Neural progenitor cell (in vitro differentiated cells): ENCODE data around the gene DZIP1L. TPM values are rescaled to one million over a fixed set of nuclear protein-coding genes. Genes with fewer than 3 reads are reported as not detected.
A peak's percentile ranks its signal among the peaks of the same experiment; 100 is the strongest.

Source experiments
- DNase-seq: peaks from one replicate; pipeline ENCODE4 v3.0.0-alpha.2; 2016; ENCODE audit warnings: low spot score
- H2AFZ ChIP-seq: fragments of 200-600 bp; sonication (generic); replicated peaks from 2 replicates; pipeline ENCODE4 v1.6.1; 2016; ENCODE audit warnings: antibody characterized with exemption
- H3F3A ChIP-seq: fragments of 200-600 bp; sonication (generic); 2 replicates; pipeline ENCODE4 v1.6.1; 2016; ENCODE audit warnings: antibody characterized with exemption, low read depth
- H3K27ac ChIP-seq: fragments of 200-600 bp; sonication (generic); 2 replicates; pipeline ENCODE4 v1.5.1; 2016; ENCODE audit warnings: mild to moderate bottlenecking
- H3K27me3 ChIP-seq: fragments of 200-600 bp; sonication (generic); 2 replicates; pipeline ENCODE4 v1.6.1; 2016; ENCODE audit warnings: mild to moderate bottlenecking, moderate library complexity
- H3K36me3 ChIP-seq: fragments of 200-600 bp; sonication (generic); 2 replicates; pipeline ENCODE4 v1.5.1; 2016
- H3K4me1 ChIP-seq: fragments of 200-600 bp; sonication (generic); 2 replicates; pipeline ENCODE4 v1.6.1; 2016; ENCODE audit warnings: mixed run types
- H3K4me2 ChIP-seq: fragments of 200-600 bp; sonication (generic); 2 replicates; pipeline ENCODE4 v1.6.1; 2016
- H3K4me3 ChIP-seq: fragments of 200-600 bp; sonication (generic); 2 replicates; pipeline ENCODE4 v1.5.1; 2016
- H3K79me2 ChIP-seq: fragments of 200-600 bp; sonication (generic); 2 replicates; pipeline ENCODE4 v1.6.1; 2016; ENCODE audit warnings: low read depth
- H3K9ac ChIP-seq: fragments of 200-600 bp; sonication (generic); 2 replicates; pipeline ENCODE4 v1.6.1; 2016
- H3K9me3 ChIP-seq: fragments of 200-600 bp; sonication (generic); 2 replicates; pipeline ENCODE4 v1.5.1; 2016; ENCODE audit warnings: low read depth
- H4K20me1 ChIP-seq: fragments of 200-600 bp; sonication (generic); 2 replicates; pipeline ENCODE4 v1.6.1; 2016; ENCODE audit warnings: low read depth
- H3K27ac Mint-ChIP-seq: 3 replicates; pipeline ENCODE4 v1.8.0; 2021; ENCODE audit warnings: mixed read lengths
- H3K27me3 Mint-ChIP-seq: 2 replicates; pipeline ENCODE4 v1.8.0; 2022; ENCODE audit warnings: low read depth, mild to moderate bottlenecking, inconsistent platforms, moderate library complexity, mixed read lengths; ENCODE audit not compliant: insufficient read depth
- H3K36me3 Mint-ChIP-seq: 3 replicates; pipeline ENCODE4 v1.8.0; 2021; ENCODE audit warnings: mixed read lengths
- H3K4me1 Mint-ChIP-seq: 3 replicates; pipeline ENCODE4 v1.8.0; 2021; ENCODE audit warnings: mixed read lengths
- H3K4me3 Mint-ChIP-seq: 3 replicates; pipeline ENCODE4 v1.8.0; 2021; ENCODE audit warnings: mild to moderate bottlenecking, moderate library complexity, mixed read lengths
- H3K9me3 Mint-ChIP-seq: 3 replicates; pipeline ENCODE4 v1.8.0; 2020; ENCODE audit warnings: mixed read lengths
- CTCF ChIP-seq: fragments of 200-600 bp; sonication (generic); IDR thresholded peaks from 2 replicates; pipeline ENCODE4 v1.5.1; 2017; ENCODE audit warnings: antibody characterized with exemption, mild to moderate bottlenecking
- EZH2 ChIP-seq: fragments of 200-600 bp; sonication (generic); IDR thresholded peaks from 2 replicates; pipeline ENCODE4 v1.6.1; 2017; ENCODE audit warnings: antibody characterized with exemption, mild to moderate bottlenecking, moderate library complexity
- EZH2phosphoT487 ChIP-seq: fragments of 200-600 bp; sonication (generic); IDR thresholded peaks from 2 replicates; pipeline ENCODE4 v1.6.1; 2017; ENCODE audit warnings: antibody characterized with exemption
- total RNA-seq: library from RNA; depleted of rRNA; stranded (reverse); fragments of >200 nt; gene quantifications from 2 replicates; pipeline ENCODE4 v1.2.3, GENCODE V29; 2015; ENCODE audit warnings: low replicate concordance

The DZIP1L gene
- total RNA-seq, 1 donor from 2014 or later, result 10.4 TPM

GRCh38 chr3:138113326-138113725 lies 2.1 kb downstream of the DZIP1L start:
- Mint-ChIP-seq H3K9me3 (no peaks in the 10 kb centered on the region), H3K36me3 (peaks cover 10% of the 10 kb centered on the region), H3K27ac (peak overlapping the region; percentile 76), H3K4me1 (peaks cover 24% of the 10 kb centered on the region), H3K4me3 (peak overlapping the region; percentile 97), H3K27me3 (peaks cover 4% of the 10 kb centered on the region)
- H3K4me3 ChIP-seq, result no peak overlapping the region
- peak overlapping the region; percentile 90 for H3K4me2 ChIP-seq
- H3F3A ChIP-seq, result peaks cover 16% of the 10 kb centered on the region
- no peaks in the 10 kb centered on the region for H3K36me3 ChIP-seq
- TF ChIP-seq EZH2 (no peak), CTCF (no peak), EZH2phosphoT487 (no peak)
- no peak overlapping the region for H3K9ac ChIP-seq
- DNase-seq, result peak; percentile 40
- peaks cover 19% of the 10 kb centered on the region for H3K4me1 ChIP-seq
- H3K9me3 ChIP-seq, result no peaks in the 10 kb centered on the region
- H3K27me3 ChIP-seq, result no peaks in the 10 kb centered on the region
- peaks cover 10% of the 10 kb centered on the region for H4K20me1 ChIP-seq
- H3K79me2 ChIP-seq, result peaks cover 40% of the 10 kb centered on the region
- no peak overlapping the region for H2AFZ ChIP-seq
- no peak overlapping the region for H3K27ac ChIP-seq

GRCh38 chr3:138112362-138112761 lies 3.0 kb downstream of the DZIP1L start:
- Histone ChIP-seq H2AFZ (no peak overlapping the region), H3K79me2 (peaks cover 40% of the 10 kb centered on the region), H4K20me1 (peaks cover 10% of the 10 kb centered on the region), H3K27ac (no peak overlapping the region), H3K4me1 (peaks cover 19% of the 10 kb centered on the region), H3K9ac (no peak overlapping the region), H3K4me3 (no peak overlapping the region), H3K9me3 (no peaks in the 10 kb centered on the region), H3K27me3 (no peaks in the 10 kb centered on the region), H3K36me3 (no peaks in the 10 kb centered on the region), H3F3A (peaks cover 16% of the 10 kb centered on the region), H3K4me2 (no peak overlapping the region)
- Mint-ChIP-seq H3K4me1 (peaks cover 24% of the 10 kb centered on the region), H3K9me3 (no peaks in the 10 kb centered on the region), H3K27me3 (peaks cover 2% of the 10 kb centered on the region), H3K36me3 (peaks cover 14% of the 10 kb centered on the region), H3K4me3 (no peak overlapping the region), H3K27ac (no peak overlapping the region)
- no peak for TF ChIP-seq CTCF
- TF ChIP-seq EZH2, result no peak
- no peak for TF ChIP-seq EZH2phosphoT487
- DNase-seq, result no peak

- Histone ChIP-seq H3K4me2 (no peak overlapping the region), H3K27ac (no peak overlapping the region), H3K27me3 (no peaks in the 10 kb centered on the region), H4K20me1 (peaks cover 9% of the 10 kb centered on the region), H3K9ac (no peak overlapping the region), H3K36me3 (no peaks in the 10 kb centered on the region), H3K4me3 (no peak overlapping the region), H2AFZ (no peak overlapping the region), H3K4me1 (no peaks in the 10 kb centered on the region), H3F3A (no peaks in the 10 kb centered on the region), H3K9me3 (no peaks in the 10 kb centered on the region), H3K79me2 (peaks cover 3% of the 10 kb centered on the region)
- H3K4me1 Mint-ChIP-seq, result no peaks in the 10 kb centered on the region
- H3K27me3 Mint-ChIP-seq, result no peaks in the 10 kb centered on the region
- H3K36me3 Mint-ChIP-seq, result peaks cover 29% of the 10 kb centered on the region
- H3K4me3 Mint-ChIP-seq, result no peak overlapping the region
- H3K27ac Mint-ChIP-seq, result no peak overlapping the region
- TF ChIP-seq CTCF, result no peak
- TF ChIP-seq EZH2phosphoT487, result no peak
- no peak for TF ChIP-seq EZH2
- H3K9me3 Mint-ChIP-seq, result no peaks in the 10 kb centered on the region
- no peak for DNase-seq
These were observed 9.8 kb downstream of the DZIP1L start for GRCh38 chr3:138105598-138105997.
